Measurements from ENCODE around the gene DHX40.

The DHX40 gene

DNA sequence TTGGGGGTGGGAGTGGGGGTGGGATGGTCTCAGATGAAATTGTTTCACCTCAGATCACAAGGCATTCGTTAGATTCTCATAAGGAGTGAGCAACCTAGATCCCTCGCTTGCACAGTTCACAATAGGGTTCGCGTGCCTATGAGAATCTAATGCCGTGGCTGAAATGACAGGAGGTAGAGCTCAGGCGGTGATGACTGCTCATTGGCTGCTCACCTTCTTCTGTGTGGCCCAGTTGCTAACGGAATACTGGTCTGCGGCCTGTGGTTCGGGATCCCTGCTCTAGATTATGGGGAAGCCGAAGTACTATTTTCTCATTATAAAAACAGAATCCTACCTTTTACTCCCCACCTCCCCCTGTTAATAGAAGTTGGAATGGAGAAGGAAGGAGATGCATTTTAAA is 73.1 kb downstream of the DHX40 start:
- TF ChIP-seq, protein P1, sequence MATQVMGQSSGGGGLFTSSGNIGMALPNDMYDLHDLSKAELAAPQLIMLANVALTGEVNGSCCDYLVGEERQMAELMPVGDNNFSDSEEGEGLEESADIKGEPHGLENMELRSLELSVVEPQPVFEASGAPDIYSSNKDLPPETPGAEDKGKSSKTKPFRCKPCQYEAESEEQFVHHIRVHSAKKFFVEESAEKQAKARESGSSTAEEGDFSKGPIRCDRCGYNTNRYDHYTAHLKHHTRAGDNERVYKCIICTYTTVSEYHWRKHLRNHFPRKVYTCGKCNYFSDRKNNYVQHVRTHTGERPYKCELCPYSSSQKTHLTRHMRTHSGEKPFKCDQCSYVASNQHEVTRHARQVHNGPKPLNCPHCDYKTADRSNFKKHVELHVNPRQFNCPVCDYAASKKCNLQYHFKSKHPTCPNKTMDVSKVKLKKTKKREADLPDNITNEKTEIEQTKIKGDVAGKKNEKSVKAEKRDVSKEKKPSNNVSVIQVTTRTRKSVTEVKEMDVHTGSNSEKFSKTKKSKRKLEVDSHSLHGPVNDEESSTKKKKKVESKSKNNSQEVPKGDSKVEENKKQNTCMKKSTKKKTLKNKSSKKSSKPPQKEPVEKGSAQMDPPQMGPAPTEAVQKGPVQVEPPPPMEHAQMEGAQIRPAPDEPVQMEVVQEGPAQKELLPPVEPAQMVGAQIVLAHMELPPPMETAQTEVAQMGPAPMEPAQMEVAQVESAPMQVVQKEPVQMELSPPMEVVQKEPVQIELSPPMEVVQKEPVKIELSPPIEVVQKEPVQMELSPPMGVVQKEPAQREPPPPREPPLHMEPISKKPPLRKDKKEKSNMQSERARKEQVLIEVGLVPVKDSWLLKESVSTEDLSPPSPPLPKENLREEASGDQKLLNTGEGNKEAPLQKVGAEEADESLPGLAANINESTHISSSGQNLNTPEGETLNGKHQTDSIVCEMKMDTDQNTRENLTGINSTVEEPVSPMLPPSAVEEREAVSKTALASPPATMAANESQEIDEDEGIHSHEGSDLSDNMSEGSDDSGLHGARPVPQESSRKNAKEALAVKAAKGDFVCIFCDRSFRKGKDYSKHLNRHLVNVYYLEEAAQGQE (IDR thresholded peaks at IDR 0.05; ENCODE audit: insufficient replicate concordance, low read depth), result no peak
- TF ChIP-seq POLR2AphosphoS5 (IDR thresholded peaks at IDR 0.05; ENCODE audit: low read depth) (no peak), SPI1 (IDR thresholded peaks at IDR 0.05; ENCODE audit: borderline replicate concordance, low read depth) (no peak), GABPA (IDR thresholded peaks at IDR 0.05; ENCODE audit: low read depth) (no peak)
- TF ChIP-seq, protein P2, sequence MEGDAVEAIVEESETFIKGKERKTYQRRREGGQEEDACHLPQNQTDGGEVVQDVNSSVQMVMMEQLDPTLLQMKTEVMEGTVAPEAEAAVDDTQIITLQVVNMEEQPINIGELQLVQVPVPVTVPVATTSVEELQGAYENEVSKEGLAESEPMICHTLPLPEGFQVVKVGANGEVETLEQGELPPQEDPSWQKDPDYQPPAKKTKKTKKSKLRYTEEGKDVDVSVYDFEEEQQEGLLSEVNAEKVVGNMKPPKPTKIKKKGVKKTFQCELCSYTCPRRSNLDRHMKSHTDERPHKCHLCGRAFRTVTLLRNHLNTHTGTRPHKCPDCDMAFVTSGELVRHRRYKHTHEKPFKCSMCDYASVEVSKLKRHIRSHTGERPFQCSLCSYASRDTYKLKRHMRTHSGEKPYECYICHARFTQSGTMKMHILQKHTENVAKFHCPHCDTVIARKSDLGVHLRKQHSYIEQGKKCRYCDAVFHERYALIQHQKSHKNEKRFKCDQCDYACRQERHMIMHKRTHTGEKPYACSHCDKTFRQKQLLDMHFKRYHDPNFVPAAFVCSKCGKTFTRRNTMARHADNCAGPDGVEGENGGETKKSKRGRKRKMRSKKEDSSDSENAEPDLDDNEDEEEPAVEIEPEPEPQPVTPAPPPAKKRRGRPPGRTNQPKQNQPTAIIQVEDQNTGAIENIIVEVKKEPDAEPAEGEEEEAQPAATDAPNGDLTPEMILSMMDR (IDR thresholded peaks at IDR 0.05; ENCODE audit: insufficient read depth, low read length), result no peak
- H3K4me3 ChIP-seq (replicated peaks; ENCODE audit: insufficient read depth, low read length), result no peak overlapping the region
- DNase-seq (ENCODE audit: low read depth in 1 of 2, low spot score in 1 of 2), result no peak
- no peak overlapping the region for H3K27ac ChIP-seq (replicated peaks)
- no peaks in the 10 kb centered on the region for H3K27me3 ChIP-seq (ENCODE audit: insufficient read depth, poor library complexity, severe bottlenecking)

DNA sequence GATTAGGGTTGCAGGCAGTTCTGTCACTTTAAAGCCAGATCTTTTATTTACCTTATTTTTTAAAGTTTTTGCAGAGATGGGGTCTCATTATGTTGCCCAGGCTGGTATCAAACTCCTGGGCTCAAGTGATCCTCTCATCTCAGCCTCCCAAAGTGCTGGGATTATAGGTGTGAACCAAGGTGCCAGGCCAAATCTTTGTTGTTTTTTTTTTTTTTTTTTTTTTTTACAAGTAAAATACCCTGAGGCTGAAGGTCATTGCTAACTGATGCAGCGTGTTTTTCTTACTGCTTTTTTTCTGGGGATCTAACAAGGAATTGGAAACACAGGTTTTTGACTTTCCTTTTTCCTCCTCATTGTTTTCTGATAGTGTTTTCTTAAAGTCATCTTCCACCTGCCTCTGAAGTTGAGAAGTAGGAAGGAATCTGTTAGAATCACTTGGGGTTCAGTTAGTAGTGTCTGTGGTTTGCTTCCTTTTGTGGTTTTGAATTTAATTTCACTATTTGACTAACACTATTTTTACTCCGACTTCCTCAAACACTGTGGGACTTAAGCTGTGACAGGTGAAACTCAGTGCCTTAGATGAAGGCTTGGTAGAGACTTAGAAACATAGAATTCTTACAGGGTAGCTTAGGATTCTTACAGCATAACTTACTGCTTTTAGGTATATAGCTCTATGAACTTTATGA is 76.5 kb downstream of the DHX40 start:
- DNase-seq (ENCODE audit: low read depth in 1 of 2, low spot score in 1 of 2), result peak in 1 of 2 experiments; percentile 29
- Histone ChIP-seq H3K27ac (replicated peaks) (no peak overlapping the region), H3K4me3 (replicated peaks; ENCODE audit: insufficient read depth, low read length) (no peak overlapping the region), H3K27me3 (ENCODE audit: insufficient read depth, poor library complexity, severe bottlenecking) (no peaks in the 10 kb centered on the region)
- TF ChIP-seq, protein P1 (IDR thresholded peaks at IDR 0.05; ENCODE audit: insufficient replicate concordance, low read depth), result no peak
- TF ChIP-seq, protein P2 (IDR thresholded peaks at IDR 0.05; ENCODE audit: insufficient read depth, low read length), result no peak
- TF ChIP-seq SPI1 (IDR thresholded peaks at IDR 0.05; ENCODE audit: borderline replicate concordance, low read depth), result peak; percentile 79; the same call in 1 of the 2 replicates
- TF ChIP-seq POLR2AphosphoS5 (IDR thresholded peaks at IDR 0.05; ENCODE audit: low read depth), result no peak
- no peak for TF ChIP-seq GABPA (IDR thresholded peaks at IDR 0.05; ENCODE audit: low read depth)

DNA sequence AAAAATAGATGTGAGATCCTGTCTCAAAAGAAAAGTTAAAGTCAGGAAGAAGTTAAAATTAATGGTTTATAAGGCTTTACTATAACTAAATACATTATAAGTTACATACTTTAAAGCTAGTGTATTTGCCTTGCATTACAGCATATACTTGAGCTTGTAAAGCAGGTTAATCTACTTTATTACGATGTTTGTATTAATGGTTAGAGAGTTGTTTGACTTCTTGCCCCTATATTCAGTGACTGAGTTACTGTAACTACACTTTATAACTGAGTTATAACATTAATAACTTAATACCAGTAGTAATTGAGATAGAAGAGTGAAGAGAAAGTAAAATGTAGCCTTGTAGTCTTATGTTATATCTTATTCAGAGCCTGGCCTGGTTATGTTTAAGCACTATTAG is 77.2 kb downstream of the DHX40 start:
- no peak overlapping the region for H3K4me3 ChIP-seq (replicated peaks; ENCODE audit: insufficient read depth, low read length)
- TF ChIP-seq GABPA (IDR thresholded peaks at IDR 0.05; ENCODE audit: low read depth), result no peak
- no peak for TF ChIP-seq POLR2AphosphoS5 (IDR thresholded peaks at IDR 0.05; ENCODE audit: low read depth)
- TF ChIP-seq, protein P2 (IDR thresholded peaks at IDR 0.05; ENCODE audit: insufficient read depth, low read length), result no peak
- no peak for TF ChIP-seq SPI1 (IDR thresholded peaks at IDR 0.05; ENCODE audit: borderline replicate concordance, low read depth)
- TF ChIP-seq, protein P1 (IDR thresholded peaks at IDR 0.05; ENCODE audit: insufficient replicate concordance, low read depth), result no peak
- no peak for DNase-seq (ENCODE audit: low read depth in 1 of 2, low spot score in 1 of 2)
- H3K27me3 ChIP-seq (ENCODE audit: insufficient read depth, poor library complexity, severe bottlenecking), result no peaks in the 10 kb centered on the region
- H3K27ac ChIP-seq (replicated peaks), result no peak overlapping the region

All from HL-60 (cell line).